ENCODE data around the gene RAB1A.
A peak's percentile ranks its signal among the peaks of the same experiment; 100 is the strongest.

RAB1A gene

DNA sequence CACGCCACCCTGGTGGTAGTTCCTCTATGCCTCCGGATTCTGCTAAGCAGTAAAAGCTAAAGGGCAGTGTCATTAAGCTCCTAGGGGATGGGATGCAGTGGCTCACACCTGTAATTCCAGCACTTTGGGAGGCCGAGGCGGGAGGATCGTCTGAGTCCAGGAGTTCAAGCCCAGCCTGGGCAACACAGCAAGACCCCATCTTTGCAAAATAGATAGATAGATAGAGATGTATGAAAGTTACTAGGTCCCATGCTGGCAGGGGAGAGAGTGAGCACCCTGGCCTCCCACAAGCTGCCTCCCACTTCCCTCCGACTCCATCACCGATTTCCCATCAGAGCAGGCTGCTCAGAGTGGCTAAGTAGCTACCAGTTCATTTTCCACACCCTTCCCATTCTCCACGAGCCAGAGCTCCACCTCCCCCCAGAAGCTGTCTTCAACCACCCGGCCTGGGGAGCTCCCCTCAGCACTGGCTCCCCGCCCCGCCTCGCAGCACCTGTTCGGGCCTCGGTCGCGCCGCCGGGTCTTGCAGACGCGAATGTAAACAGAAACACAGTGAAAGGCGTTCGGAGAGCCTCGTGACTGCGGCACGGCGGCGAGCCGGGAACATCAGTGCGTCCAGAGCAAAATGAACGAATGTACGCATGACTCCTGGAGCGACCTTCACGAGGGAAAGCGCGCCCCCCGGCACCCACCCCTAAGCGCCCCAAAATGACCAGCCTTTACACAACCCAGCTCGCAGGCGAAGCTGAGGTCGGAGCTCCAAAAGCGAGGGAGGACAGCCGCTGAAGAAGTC is 74.3 kb downstream of the RAB1A start:
- DNase-seq (ENCODE audit: insufficient read length) = no peak
- TF ChIP-seq POLR2AphosphoS5 (IDR thresholded peaks at IDR 0.05; ENCODE audit: low read depth, low read length) (no peak), POLR2A (IDR thresholded peaks at IDR 0.05; ENCODE audit: low read depth, low read length) (no peak), TAF1 (IDR thresholded peaks at IDR 0.05; ENCODE audit: borderline replicate concordance, low read depth, low read length) (no peak)
- FAIRE-seq = no peak

- FAIRE-seq = no peak
- DNase-seq (ENCODE audit: insufficient read length) = no peak
Observed at GRCh38 chr2:65054749-65055421, 75.0 kb downstream of the RAB1A start.

GRCh38 chr2:65053199-65053598 is 76.7 kb downstream of the RAB1A start:
- FAIRE-seq (peak; percentile 93), DNase-seq (ENCODE audit: insufficient read length) (peak; percentile 53)
- 0 out of 2 replicates have a peak, but pooled peaks have one; percentile 30 for TF ChIP-seq POLR2A (IDR thresholded peaks at IDR 0.05; ENCODE audit: low read depth, low read length)
- no peak for TF ChIP-seq POLR2AphosphoS5 (IDR thresholded peaks at IDR 0.05; ENCODE audit: low read depth, low read length)

More at GRCh38 chr2:65054749-65055421, 75.0 kb downstream of the RAB1A start:
- no peak for TF ChIP-seq POLR2AphosphoS5 (IDR thresholded peaks at IDR 0.05; ENCODE audit: low read depth, low read length)
- TF ChIP-seq TAF1 (IDR thresholded peaks at IDR 0.05; ENCODE audit: borderline replicate concordance, low read depth, low read length) = no peak
- TF ChIP-seq POLR2A (IDR thresholded peaks at IDR 0.05; ENCODE audit: low read depth, low read length) = no peak

- DNase-seq (ENCODE audit: insufficient read length) (no peak), FAIRE-seq (no peak)
- no peak for TF ChIP-seq POLR2A (IDR thresholded peaks at IDR 0.05; ENCODE audit: low read depth, low read length)
- TF ChIP-seq POLR2AphosphoS5 (IDR thresholded peaks at IDR 0.05; ENCODE audit: low read depth, low read length) = no peak
- TF ChIP-seq TAF1 (IDR thresholded peaks at IDR 0.05; ENCODE audit: borderline replicate concordance, low read depth, low read length) = no peak
Observed at GRCh38 chr2:65050931-65051330, 79.0 kb downstream of the RAB1A start.

DNA sequence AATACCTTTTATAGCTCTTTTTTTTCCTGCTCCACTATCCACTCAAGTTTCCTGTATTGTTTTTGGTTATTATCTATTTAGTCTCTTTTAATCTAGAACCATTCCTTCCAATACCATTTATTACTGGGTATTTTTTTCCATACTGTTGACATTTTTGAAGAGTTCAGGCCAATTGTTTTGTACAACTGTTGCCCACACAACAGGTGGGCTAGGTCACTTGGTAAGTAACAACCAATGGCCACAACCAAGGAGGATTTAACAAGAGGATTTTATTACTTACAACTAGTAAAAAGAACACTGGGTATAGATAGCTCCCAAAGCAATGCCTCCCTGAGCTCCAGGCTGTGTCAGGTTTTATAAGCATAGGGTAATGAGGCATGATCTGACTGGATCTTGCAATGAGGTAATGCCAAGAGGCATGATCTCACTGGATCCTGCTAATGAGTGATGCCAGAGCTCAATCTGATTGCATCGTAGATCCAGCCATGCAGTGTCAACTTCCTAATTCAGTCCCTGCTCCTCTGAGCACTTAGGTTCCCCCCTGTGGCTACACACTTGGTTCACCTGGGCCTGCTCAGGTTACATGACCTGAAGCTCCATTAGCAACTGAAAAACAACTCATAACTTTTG is 80.8 kb downstream of the RAB1A start:
- TF ChIP-seq POLR2AphosphoS5 (IDR thresholded peaks at IDR 0.05; ENCODE audit: low read depth, low read length) (no peak), POLR2A (IDR thresholded peaks at IDR 0.05; ENCODE audit: low read depth, low read length) (no peak), TAF1 (IDR thresholded peaks at IDR 0.05; ENCODE audit: borderline replicate concordance, low read depth, low read length) (no peak)
- DNase-seq (ENCODE audit: insufficient read length) (no peak), FAIRE-seq (no peak)

- DNase-seq (ENCODE audit: insufficient read length) (no peak), FAIRE-seq (no peak)
- TF ChIP-seq POLR2A (IDR thresholded peaks at IDR 0.05; ENCODE audit: low read depth, low read length) = no peak
- TF ChIP-seq TAF1 (IDR thresholded peaks at IDR 0.05; ENCODE audit: borderline replicate concordance, low read depth, low read length) = no peak
- TF ChIP-seq POLR2AphosphoS5 (IDR thresholded peaks at IDR 0.05; ENCODE audit: low read depth, low read length) = no peak
Observed at GRCh38 chr2:65046633-65047407, 83.1 kb downstream of the RAB1A start.

DNA sequence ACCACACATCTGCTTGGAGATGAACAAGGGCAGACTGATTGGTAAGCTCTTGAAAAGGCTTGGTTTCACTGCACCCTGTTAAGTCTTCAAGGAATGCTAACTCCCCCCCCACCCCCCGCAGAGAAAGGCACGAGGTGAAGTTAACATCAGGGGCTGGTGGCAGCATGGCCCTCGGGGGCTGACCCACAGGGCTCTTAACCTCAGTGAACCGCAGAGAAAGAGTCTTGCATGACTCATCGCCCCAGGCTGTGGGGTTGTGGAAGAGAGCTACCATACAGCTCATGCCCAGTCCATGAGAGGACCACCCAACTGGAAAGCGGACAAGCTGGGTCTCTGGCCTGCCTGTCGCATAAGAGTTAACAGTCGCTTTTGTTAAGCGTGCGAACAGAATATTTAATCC is 84.3 kb downstream of the RAB1A start:
- DNase-seq (ENCODE audit: insufficient read length) = no peak
- FAIRE-seq = no peak

DNA sequence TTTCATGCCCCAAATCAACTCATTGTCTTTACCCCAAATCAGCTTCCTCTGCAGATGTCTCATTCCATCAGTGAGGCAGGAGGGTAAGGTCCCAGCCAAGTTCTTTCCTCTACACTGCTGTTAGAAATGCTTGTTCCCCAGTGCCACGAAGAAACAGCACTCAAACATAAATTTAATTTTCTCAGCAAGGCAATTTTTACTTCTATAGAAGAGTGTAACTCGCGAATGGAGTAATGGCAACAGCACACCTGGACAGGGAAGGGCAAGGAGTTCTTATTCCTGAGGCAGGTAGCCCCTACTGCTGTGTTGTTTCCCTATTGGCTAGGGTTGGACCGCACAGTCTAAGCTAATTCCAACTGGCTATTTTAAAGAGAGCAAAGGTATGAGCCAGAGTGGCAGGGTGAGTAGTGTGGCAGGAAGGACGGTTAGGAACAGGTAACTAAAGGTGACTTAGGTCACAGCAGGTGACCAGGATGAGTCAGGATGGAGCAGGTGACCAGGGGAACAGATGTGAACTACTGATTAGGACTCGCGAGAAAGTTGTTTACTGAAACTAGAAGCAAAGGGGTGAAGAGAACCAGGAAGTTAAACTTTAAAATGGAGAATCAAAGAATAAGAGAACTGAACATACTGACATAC is 85.7 kb downstream of the RAB1A start:
- TF ChIP-seq POLR2AphosphoS5 (IDR thresholded peaks at IDR 0.05; ENCODE audit: low read depth, low read length) = no peak
- no peak for FAIRE-seq

More for the DNA sequence above, 84.3 kb downstream of the RAB1A start:
- no peak for TF ChIP-seq POLR2AphosphoS5 (IDR thresholded peaks at IDR 0.05; ENCODE audit: low read depth, low read length)
- TF ChIP-seq POLR2A (IDR thresholded peaks at IDR 0.05; ENCODE audit: low read depth, low read length) = no peak

DNA sequence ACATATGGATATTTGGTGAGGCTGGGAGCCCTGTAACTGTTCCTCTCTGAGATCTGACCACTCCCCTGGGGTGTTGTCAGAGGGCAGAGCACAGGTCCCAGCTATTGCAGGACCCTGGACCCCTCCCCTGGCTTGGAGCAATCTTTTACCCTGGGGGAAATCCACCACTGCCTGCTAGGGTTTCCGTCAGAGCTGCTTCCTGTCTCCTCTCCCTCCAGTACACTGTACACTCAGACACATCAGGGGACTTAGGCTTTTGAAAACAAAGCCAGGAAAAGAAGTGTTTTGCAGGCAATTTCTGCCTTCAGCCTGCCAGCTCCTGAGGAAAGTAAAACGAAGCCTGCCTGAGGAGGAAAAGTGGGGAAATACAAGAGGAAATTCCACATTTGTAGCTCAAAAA is 86.9 kb downstream of the RAB1A start:
- FAIRE-seq = no peak
- no peak for DNase-seq (ENCODE audit: insufficient read length)
- TF ChIP-seq POLR2A (IDR thresholded peaks at IDR 0.05; ENCODE audit: low read depth, low read length) (no peak), TAF1 (IDR thresholded peaks at IDR 0.05; ENCODE audit: borderline replicate concordance, low read depth, low read length) (no peak), POLR2AphosphoS5 (IDR thresholded peaks at IDR 0.05; ENCODE audit: low read depth, low read length) (no peak)

More for the DNA sequence above, 85.7 kb downstream of the RAB1A start:
- no peak for DNase-seq (ENCODE audit: insufficient read length)

DNA sequence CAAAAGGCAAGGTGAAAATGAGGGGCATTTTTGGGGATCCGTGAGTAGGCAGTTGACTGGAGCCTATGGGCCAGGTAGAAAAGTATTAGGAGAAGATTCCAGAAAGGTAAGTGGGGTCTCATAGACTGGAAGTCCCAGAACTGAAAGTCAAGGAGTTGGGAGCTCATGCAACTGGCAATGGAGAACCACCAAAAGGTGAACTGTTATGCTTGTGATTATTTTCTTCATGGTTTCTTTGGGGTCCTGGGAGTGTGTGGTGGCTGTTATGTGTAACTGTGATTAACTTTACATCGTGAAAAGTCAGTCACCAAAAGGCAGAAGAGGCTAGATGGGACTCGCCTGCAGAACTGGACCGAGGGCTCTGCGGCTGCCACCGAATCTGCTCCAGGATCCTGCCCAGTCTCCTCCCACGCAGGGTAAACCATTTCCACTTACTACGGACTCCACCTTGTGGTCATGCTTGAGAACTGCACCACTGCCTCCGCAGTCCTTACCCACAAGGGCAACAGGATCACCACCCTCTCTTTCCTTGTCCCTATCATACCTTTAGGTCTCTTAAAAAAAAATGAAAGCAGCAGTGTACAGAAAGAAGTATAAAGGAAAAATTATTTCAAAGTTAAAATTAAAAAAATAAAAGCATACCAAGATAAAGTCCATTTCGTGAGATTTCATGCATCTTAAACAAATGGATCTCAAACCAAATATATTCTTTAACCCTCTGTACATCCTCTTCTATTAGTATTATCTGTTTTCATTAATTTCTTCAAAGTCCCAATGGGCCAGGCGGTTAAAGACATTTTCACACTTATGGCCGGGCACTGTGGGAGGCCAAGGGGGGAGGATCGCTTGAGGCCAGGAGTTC is 89.3 kb downstream of the RAB1A start:
- TF ChIP-seq TAF1 (IDR thresholded peaks at IDR 0.05; ENCODE audit: borderline replicate concordance, low read depth, low read length) (no peak), POLR2AphosphoS5 (IDR thresholded peaks at IDR 0.05; ENCODE audit: low read depth, low read length) (no peak), POLR2A (IDR thresholded peaks at IDR 0.05; ENCODE audit: low read depth, low read length) (no peak)
- DNase-seq (ENCODE audit: insufficient read length) (peak; percentile 62), FAIRE-seq (peak; percentile 96)
